Cardiac fibroblast (primary cell): ENCODE data around the gene SIN3B.
A peak's percentile ranks its signal among the peaks of the same experiment; 100 is the strongest.

Source experiments
- DNase-seq, 2 donors: peaks; one replicate each; pipeline versions ENCODE4 v3.0.0 to v3.0.0-alpha.2; 2010; ENCODE audit warnings: low read depth in 2 of 2
- H3K4me3 ChIP-seq, 2 donors: replicated peaks in 1 of 2; 1 replicate in 1 of 2; 2 replicates in 1 of 2; pipeline ENCODE4 v1.5.1; 2011; ENCODE audit warnings: low read depth in 2 of 2, low read length in 2 of 2, mild to moderate bottlenecking in 2 of 2, moderate library complexity in 1 of 2
- TF ChIP-seq, protein P1 (sequence below): IDR thresholded peaks from one replicate; pipeline ENCODE4 v1.5.1; 2011; ENCODE audit warnings: low read depth, mild to moderate bottlenecking, low read length, inconsistent platforms

Gene SIN3B

DNA sequence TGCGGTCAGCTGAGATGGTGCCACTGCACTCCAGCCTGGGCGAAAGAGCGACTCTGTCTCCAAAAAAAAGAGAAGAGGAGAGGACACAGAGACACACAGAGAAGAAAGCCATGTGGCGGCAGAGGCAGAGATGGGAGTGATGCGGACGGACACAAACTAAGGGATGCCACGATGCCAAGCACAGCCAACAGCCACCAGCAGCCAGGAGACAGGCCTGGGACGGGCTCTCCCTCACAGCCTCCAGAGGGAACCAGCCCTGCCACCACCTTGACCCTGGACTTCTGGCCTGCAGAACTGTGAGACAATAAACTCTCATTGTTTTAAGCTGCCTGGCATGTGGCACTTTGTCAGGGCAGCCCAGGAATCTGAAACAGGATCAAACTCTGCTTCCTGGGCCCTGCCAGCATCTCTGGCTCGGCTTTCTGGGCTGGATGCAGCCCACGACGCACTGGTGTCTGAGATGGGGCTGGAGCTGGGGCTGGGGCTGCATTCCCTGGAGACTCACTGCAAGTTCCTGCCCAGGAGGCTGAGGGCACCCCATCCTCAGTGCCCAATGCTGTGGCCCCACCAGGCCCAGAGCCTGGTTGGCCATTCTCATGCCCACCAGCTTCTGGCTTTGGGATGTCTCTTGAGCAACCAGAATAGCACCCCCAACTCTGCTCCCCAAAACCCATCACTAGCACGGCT lies 62.6 kb downstream of the SIN3B start:
- no peak for DNase-seq
- H3K4me3 ChIP-seq: no peak overlapping the region
- TF ChIP-seq, protein P1, sequence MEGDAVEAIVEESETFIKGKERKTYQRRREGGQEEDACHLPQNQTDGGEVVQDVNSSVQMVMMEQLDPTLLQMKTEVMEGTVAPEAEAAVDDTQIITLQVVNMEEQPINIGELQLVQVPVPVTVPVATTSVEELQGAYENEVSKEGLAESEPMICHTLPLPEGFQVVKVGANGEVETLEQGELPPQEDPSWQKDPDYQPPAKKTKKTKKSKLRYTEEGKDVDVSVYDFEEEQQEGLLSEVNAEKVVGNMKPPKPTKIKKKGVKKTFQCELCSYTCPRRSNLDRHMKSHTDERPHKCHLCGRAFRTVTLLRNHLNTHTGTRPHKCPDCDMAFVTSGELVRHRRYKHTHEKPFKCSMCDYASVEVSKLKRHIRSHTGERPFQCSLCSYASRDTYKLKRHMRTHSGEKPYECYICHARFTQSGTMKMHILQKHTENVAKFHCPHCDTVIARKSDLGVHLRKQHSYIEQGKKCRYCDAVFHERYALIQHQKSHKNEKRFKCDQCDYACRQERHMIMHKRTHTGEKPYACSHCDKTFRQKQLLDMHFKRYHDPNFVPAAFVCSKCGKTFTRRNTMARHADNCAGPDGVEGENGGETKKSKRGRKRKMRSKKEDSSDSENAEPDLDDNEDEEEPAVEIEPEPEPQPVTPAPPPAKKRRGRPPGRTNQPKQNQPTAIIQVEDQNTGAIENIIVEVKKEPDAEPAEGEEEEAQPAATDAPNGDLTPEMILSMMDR: no peak

- DNase-seq: no peak
- TF ChIP-seq, protein P1: no peak
- H3K4me3 ChIP-seq: no peak overlapping the region
These were observed 63.2 kb downstream of the SIN3B start for GRCh38 chr19:16892436-16892835.

- TF ChIP-seq, protein P1: no peak
- H3K4me3 ChIP-seq: no peak overlapping the region
- no peak for DNase-seq
These were observed 63.9 kb downstream of the SIN3B start for GRCh38 chr19:16892868-16893685.

- no peak for DNase-seq
- H3K4me3 ChIP-seq: no peak overlapping the region
- TF ChIP-seq, protein P1: no peak
These were observed 64.4 kb downstream of the SIN3B start for GRCh38 chr19:16893686-16893989.

- DNase-seq: no peak
- TF ChIP-seq, protein P1: no peak
- no peak overlapping the region for H3K4me3 ChIP-seq
These were observed 64.9 kb downstream of the SIN3B start for GRCh38 chr19:16894080-16894479.

DNA sequence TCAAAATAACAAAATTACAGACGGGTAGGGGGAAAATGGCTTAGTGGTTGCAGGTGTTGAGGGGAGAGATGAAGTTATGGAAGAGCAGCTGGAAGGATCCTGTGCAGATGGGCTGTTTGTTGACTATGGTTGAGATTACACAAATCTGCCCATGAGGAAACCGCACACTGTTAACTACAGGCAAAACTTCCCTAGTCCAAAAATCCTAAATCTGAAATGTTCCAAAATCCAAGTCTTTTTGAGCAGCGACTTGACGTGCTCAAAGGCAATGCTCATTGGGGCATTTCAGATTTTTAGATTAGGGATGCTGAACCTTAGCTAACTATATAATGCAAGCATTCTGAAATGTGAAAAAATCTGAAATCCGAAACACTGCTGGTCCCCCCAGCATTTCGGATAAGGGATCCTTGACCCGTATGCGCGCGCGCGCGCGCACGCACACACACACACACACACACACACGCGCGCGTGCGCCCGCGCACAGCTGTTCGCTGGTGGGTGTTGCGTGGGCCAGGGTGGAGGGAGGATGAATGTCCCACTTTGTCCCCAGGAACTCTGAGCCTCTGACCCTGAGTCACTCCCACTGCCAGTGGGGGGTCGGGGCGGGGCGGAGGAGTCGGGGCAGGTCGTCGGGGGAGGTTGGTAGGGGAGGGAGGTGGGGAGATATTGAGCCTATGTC lies 66.4 kb downstream of the SIN3B start:
- TF ChIP-seq, protein P1: no peak
- H3K4me3 ChIP-seq: no peak overlapping the region
- DNase-seq: peak; percentile 8 to 23
